Cardiac fibroblast (primary cell): Measurements from ENCODE around the gene ZBTB7C.

Experiments used
- DNase-seq, 2 donors: peaks; one replicate each; pipeline versions ENCODE4 v3.0.0 to v3.0.0-alpha.2; 2010; ENCODE audit warnings: low read depth in 2 of 2
- H3K4me3 ChIP-seq, 2 donors: replicated peaks in 1 of 2; 1 replicate in 1 of 2; 2 replicates in 1 of 2; pipeline ENCODE4 v1.5.1; 2011; ENCODE audit warnings: low read depth in 2 of 2, low read length in 2 of 2, mild to moderate bottlenecking in 2 of 2, moderate library complexity in 1 of 2
- TF ChIP-seq, protein P1 (sequence below): IDR thresholded peaks from one replicate; pipeline ENCODE4 v1.5.1; 2011; ENCODE audit warnings: low read depth, mild to moderate bottlenecking, low read length, inconsistent platforms

Gene ZBTB7C

GRCh38 chr18:48194591-48195181, 214.5 kb downstream of the ZBTB7C start:
- no peak overlapping the region for H3K4me3 ChIP-seq
- TF ChIP-seq, protein P1, sequence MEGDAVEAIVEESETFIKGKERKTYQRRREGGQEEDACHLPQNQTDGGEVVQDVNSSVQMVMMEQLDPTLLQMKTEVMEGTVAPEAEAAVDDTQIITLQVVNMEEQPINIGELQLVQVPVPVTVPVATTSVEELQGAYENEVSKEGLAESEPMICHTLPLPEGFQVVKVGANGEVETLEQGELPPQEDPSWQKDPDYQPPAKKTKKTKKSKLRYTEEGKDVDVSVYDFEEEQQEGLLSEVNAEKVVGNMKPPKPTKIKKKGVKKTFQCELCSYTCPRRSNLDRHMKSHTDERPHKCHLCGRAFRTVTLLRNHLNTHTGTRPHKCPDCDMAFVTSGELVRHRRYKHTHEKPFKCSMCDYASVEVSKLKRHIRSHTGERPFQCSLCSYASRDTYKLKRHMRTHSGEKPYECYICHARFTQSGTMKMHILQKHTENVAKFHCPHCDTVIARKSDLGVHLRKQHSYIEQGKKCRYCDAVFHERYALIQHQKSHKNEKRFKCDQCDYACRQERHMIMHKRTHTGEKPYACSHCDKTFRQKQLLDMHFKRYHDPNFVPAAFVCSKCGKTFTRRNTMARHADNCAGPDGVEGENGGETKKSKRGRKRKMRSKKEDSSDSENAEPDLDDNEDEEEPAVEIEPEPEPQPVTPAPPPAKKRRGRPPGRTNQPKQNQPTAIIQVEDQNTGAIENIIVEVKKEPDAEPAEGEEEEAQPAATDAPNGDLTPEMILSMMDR = no peak
- DNase-seq = peak in 1 of 2 donors; percentile 17

DNA sequence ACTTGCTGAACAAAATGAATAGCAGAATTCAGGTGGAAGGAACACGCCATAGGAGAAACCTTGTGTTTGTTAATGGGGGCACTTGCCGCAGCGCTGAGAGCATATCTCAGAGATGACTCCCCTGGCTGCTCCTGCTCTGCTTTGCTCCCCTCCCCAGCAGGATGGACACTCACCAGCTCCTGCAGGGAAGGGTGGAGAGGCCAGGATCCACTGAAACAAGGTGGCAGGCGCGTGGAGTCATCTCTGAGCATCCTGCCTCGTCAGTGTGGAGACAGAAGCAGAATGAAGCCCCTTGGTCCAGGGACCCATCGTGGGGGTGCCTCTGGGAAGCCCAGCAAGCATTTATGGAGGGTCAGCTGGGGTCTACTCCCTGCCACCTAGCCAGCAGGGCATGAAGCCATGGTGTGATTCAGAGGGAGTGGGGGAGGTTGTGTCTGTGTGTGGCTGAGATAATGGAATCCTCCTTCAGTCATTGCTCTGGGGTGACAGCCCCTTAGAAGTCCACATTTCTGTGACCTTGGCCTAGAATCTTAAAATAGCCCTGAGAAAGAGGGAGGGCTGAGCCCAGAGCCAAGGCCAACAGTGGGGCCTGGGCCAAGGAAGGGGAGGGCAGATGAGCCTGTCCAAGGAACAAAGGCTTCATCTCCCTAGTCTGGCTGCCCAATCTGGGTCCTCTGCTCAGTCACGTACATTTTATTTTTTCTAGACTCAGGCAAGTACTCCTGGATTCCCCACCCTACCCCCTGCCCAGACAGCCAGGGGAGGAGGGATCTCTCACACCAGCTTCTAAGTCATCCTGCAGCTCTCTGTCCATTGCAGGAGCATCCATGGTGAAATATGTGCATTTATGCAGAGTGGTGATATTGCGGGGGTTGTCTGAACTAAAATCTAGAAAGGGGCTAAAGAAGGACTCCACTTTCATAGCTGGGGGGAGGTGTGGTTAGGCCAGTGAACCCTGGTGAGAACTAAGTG, 215.4 kb downstream of the ZBTB7C start:
- peak in 1 of 2 donors; percentile 21 for DNase-seq
- TF ChIP-seq, protein P1 = no peak
- H3K4me3 ChIP-seq = no peak overlapping the region

DNA sequence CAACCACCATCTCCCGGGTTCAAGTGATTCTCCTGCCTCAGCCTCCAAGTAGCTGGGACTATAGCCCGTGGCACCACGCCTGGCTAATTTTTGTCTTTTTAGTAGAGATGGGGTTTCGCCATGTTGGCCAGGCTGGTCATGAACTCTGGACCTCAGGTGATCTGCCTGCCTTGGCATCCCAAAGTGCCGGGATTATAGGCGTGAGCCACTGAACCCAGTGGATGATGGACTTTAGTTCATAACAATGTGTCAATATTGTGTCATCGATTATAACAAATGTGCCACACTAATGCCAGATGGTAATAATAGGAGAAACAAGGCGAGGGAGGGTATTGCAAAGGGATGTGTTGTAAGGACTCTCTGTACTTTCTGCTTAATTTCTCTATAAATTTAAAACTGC, 216.6 kb downstream of the ZBTB7C start:
- TF ChIP-seq, protein P1 = no peak
- no peak for DNase-seq
- no peak overlapping the region for H3K4me3 ChIP-seq

GRCh38 chr18:48191494-48191893, 217.7 kb downstream of the ZBTB7C start:
- TF ChIP-seq, protein P1 = no peak
- H3K4me3 ChIP-seq = no peak overlapping the region
- no peak for DNase-seq

DNA sequence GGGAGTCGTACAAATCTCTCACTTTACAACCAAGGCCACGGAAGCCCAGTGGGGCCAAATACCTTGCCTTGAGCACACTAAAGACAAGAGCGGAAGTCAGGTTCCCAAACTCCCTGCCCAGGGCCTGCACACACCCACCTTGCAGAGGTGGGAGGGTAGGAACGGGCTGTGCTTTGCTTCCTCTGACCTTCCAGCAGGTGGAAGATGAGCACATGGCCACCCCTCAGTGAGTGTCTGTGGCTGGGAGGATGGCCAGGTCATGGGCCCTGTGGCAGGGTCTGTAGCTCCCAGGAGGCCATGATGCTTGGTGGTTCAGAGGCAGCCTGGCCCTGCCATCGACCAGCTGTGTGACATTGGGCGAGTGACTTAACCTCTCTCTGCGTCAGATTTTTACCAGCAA, 218.2 kb downstream of the ZBTB7C start:
- no peak overlapping the region for H3K4me3 ChIP-seq
- TF ChIP-seq, protein P1 = no peak
- no peak for DNase-seq

- no peak overlapping the region for H3K4me3 ChIP-seq
- TF ChIP-seq, protein P1 = no peak
- DNase-seq = no peak
Measured at GRCh38 chr18:48188609-48189008, 220.6 kb downstream of the ZBTB7C start.
